Raji (cell line): ENCODE results near the gene IQSEC1.

Experiments used
- POLR2A ChIP-seq: IDR thresholded peaks from 2 replicates; pipeline ENCODE4 v1.6.1; 2011; ENCODE audit warnings: low read depth, low read length, control low read depth; ENCODE audit not compliant: insufficient read depth

Gene IQSEC1

GRCh38 chr3:13013994-13014754 is 59.1 kb downstream of the IQSEC1 start:
- 0 out of 2 replicates have a peak, but pooled peaks have one; percentile 22 for TF ChIP-seq POLR2A

DNA sequence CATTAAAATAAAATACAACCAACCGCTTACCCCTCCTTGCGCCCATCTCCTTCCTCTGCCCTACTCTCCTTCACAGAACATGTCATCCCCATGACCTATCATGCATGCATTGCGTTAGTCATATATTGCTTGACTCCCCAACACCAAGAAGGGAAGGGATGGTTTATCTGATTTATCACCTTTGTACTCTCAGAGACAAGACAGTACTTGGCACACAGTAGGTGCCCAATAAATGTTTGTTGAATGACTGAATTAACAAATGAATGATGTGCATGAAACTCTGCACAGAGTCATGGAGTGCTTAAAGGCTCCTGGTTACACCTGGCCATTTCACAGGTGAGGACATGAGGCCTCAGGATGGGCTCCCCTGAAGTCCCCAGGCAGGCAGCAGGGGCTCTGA is 59.7 kb downstream of the IQSEC1 start:
- TF ChIP-seq POLR2A = no peak

- no peak for TF ChIP-seq POLR2A
Observed at GRCh38 chr3:13013151-13013561, 60.1 kb downstream of the IQSEC1 start.

DNA sequence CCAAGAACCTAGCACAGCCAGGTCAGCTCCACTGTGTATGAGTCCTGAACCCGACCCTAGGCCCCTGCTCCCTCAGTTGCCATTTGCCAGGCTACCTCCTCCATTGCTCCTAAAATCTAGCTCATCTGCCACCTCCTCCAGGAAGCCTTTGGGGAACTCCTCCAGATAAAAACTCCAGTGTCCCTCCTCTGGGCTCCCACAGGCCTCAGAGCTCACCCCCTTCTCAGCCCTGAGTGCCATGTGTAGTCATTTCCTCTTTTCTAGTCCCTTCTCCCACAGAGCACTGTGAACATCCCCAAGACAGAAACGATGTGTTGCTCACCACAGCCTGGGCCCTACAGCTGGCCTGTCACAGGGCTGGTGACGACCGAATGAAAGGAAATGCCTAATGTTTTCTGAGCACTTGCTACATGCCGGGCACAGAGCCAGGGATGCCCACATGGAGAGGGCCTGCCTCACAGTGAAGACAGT is 61.0 kb downstream of the IQSEC1 start:
- no peak for TF ChIP-seq POLR2A

DNA sequence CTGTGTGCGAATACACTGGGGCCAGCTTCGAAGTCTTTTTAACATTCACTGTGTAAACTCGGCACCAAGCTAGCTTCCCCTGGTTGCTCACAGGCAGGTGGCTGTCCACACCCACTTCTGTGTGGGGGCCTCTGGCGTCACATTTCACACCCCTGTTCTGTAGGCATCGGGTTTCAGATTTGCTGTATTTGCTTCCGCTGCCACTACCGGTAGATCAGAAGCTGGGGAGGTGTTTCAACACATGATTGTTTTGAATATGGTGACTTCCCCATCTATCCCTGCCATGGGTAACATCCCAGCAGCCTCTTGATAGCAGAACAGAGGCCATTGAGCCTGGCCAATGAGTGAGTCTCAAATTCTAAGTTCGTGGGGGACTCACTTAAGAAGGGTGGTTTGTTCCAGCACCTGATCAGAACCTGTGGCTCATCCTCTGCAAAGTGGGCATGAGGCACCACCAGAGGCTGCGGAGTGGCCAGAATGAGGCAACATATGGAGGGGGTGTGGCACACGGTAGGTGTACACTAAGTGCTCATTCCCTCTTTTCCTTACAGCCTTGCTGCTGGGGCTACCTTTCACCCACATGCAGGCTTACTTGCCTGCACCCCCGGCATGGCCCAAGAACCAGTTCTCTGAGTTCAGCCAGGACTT is 61.5 kb downstream of the IQSEC1 start:
- no peak for TF ChIP-seq POLR2A

- no peak for TF ChIP-seq POLR2A
Observed at GRCh38 chr3:13010780-13011572, 62.3 kb downstream of the IQSEC1 start.

DNA sequence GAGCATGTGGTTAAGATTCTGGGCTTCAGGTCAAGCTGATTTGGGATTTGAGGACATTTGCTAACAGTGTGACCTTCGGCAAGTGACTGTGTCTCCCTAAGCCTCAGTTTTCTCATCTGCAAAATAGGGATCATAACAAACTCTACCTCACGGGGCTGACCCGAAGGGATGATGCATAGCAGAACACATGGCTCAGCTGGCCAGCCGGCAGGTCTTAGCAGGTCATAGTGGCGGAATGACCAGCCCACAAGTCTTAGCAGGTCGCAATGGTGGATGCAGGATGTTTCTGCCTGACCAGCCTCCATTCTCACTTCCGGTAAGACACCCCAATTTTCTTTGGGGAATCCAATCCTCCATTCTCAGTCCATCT is 63.3 kb downstream of the IQSEC1 start:
- no peak for TF ChIP-seq POLR2A

DNA sequence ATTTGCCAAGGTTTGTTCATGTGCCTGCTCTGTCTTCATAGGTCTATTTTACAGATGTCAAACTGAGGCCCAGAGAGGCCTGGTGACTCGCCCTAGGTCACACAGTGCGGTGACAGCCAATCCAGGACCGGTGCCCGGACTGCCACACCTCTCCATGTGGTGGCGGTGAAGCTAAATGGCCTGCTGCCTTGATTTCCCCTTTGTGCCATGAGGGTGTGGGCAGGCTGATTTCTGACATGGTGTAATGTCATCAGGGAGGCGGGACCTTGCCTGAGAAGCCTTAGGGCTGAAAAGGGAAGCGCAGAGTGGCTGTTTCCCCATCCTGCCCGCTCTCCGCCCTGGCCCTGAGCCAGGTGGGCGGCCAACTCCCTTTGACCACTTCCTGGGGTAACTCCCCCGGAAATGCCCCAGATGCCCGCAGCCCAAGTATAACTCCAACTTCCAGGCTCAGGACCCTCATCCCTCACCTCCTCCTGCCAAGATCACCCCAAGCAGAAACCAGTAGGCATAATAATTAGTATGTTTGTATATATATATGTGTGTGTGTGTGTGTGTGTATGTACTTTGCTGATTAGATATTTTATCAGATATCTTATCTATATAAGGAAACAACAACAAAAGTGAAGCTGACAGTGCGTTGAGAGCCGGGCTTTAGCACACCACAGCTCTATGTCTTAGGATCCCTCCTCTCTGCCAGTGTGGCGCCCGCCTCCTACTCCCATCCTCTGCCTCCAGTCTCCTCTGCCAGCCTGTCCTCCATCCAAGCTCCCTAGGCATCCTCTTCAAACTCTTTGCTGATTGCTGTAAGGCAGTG is 63.9 kb downstream of the IQSEC1 start:
- TF ChIP-seq POLR2A = 0 out of 2 replicates have a peak, but pooled peaks have one; percentile 29

DNA sequence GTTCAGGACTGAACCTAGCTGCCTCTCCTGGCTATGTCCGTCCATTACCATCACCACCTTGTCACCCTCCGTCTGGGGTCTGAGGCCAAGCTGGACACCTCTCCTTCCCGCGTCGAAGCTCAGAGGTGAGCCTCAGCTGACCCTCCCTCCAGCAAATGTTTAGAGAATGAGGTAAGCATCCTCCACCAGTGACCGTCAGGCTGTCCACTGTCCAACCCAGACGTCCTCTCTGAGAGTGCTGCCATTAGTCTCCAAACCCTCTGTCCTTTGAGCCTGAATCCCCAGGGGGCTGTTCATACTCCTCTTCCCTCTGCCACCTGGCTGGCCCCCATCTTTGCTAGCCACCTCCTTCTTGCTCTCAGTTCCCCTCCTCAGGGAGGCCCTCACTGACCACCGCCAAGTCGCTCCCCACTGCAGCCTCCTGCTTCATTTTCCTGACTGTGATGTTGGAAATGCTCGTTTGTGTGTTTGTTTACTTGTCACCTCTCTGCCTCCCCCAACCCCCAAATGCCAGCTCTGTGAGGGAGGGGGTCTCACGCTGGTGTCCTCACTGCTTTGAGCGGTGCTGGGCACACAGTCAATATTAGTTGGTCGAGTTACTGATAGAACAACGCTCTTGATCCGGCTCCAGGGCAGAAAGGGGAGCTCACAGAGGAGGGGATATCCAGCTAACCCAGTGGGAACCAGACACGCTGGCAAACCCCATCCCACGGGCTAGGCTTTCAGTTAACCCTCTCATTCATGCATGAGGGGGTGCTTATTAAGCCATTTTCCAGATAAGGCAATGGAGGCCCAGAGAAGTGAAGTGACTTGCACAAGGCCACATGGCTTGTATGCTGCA is 64.9 kb downstream of the IQSEC1 start:
- TF ChIP-seq POLR2A = no peak

GRCh38 chr3:13007251-13007941 is 65.8 kb downstream of the IQSEC1 start:
- no peak for TF ChIP-seq POLR2A

DNA sequence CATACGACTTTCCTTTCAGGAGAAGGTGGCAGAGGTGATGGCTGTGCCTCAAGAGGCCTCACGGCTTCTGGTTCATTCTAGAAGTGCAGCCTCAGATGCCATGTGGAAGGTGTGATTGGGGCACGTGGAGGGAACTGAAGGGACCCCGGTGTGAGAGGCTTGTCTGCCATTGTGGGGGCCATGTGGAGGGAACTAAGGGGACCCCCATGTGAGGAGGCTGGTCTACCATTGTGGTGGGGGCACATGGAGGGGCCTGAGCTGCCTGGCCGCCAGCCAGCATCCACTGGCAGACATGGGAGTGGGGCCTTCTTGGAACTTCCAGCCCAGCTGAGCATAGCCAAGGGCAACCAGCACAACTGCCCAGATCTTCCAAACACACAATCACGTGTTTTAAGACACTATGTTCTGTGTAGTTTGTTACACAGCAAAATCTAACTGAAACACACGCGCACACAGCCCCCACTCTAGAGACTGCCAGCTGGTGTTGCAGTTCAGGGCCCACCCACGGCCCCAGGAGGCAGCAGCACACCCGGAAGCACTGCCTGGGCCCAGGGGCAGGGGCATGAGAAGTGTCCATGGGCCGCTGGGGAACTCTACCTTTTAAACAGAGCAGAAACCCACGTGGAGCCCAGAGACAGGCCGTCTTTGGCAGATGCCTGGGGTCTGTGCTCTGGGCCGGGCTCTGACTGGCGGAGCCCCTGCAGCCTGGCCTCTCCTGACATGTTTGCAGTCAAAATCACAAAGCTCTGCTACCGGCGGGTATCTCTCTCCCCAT is 66.8 kb downstream of the IQSEC1 start:
- no peak for TF ChIP-seq POLR2A

DNA sequence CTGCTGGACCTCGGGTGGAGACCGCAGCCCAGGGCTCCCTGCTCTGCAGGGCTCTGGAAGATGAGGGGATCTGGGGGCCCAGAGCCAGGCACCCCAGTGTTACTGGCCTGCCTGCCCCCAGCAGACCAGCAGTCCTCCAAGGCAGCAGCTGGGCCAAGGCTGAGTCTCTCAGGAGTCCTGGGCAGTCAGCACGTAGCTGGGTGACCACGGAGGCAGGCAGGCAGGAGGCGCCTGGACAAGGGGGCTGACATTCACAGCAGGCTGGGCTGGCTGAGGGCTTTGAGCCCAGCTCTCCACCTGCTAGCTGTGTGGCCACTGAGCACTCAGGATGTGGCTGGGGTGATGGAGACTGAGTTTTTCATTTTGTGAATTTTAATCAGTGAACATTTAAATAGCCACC is 67.9 kb downstream of the IQSEC1 start:
- no peak for TF ChIP-seq POLR2A

GRCh38 chr3:13004376-13004775 is 68.9 kb downstream of the IQSEC1 start:
- no peak for TF ChIP-seq POLR2A
